SK-N-SH (cell line): Measurements from ENCODE around the gene CHCHD3. TPM values are rescaled to one million over a fixed set of nuclear protein-coding genes. Genes with fewer than 3 reads are reported as not detected.

Experiments
- CTCF ChIA-PET: fragments of 300-600, 350-600 bp; formaldehyde crosslinking; extraction: SDS; loops from one replicate; lab custom pipeline; 2021; lab: Yijun Ruan, JAX
- POLR2A ChIA-PET: fragments of 350-600 bp; sonication (Branson Sonifier 250); formaldehyde crosslinking; extraction: SDS; loops from one replicate; lab custom pipeline; 2020; ENCODE audit warnings: antibody characterized with exemption, inconsistent platforms; lab: Yijun Ruan, JAX
- DNase-seq: peaks from one replicate; pipeline ENCODE4 v3.0.0; 2012
- H2AFZ ChIP-seq: fragments of 200-600 bp; sonication (generic); 2 replicates; pipeline ENCODE4 v1.8.1; 2016; ENCODE audit warnings: antibody characterized with exemption, mild to moderate bottlenecking, low read depth
- H3F3A ChIP-seq: fragments of 200-600 bp; sonication (generic); replicated peaks from 2 replicates; pipeline ENCODE3; 2016; ENCODE audit warnings: antibody characterized with exemption, mild to moderate bottlenecking; ENCODE audit not compliant: insufficient read depth
- H3K27ac ChIP-seq, 2 experiments: fragments of 200-500 bp in 1 of 2; fragments of 200-600 bp in 1 of 2; sonication (Bioruptor generic) in 1 of 2; sonication (generic), shearing (Covaris generic) in 1 of 2; 2 replicates each; pipeline versions ENCODE4 v1.5.1 to v1.6.1; 2014 to 2016; ENCODE audit warnings: low read depth in 2 of 2, inconsistent platforms in 1 of 2, low read length in 1 of 2, mild to moderate bottlenecking in 1 of 2, mixed read lengths in 1 of 2
- H3K27me3 ChIP-seq: fragments of 200-600 bp; sonication (generic), shearing (Covaris generic); 2 replicates; pipeline ENCODE4 v1.6.1; 2016; ENCODE audit warnings: mixed run types; ENCODE audit not compliant: insufficient read depth
- H3K36me3 ChIP-seq, 2 experiments: fragments of 200-500 bp in 1 of 2; fragments of 200-600 bp in 1 of 2; sonication (Bioruptor generic) in 1 of 2; sonication (generic) in 1 of 2; replicated peaks in 1 of 2; 2 replicates each; pipeline versions ENCODE3 to v1.5.1; 2014 to 2016; ENCODE audit warnings: low read length in 1 of 2, mild to moderate bottlenecking in 1 of 2; ENCODE audit not compliant: insufficient read depth in 2 of 2, control insufficient read depth in 1 of 2
- H3K4me1 ChIP-seq, 2 experiments: fragments of 200-500 bp in 1 of 2; fragments of 200-600 bp in 1 of 2; sonication (Bioruptor generic) in 1 of 2; sonication (generic), shearing (Covaris generic) in 1 of 2; 2 replicates each; pipeline versions ENCODE4 v1.5.1 to v1.6.1; 2014 to 2016; ENCODE audit warnings: low read depth in 1 of 2, low read length in 1 of 2, mixed run types in 1 of 2; ENCODE audit not compliant: insufficient read depth in 2 of 2, control insufficient read depth in 1 of 2
- H3K4me2 ChIP-seq: fragments of 200-600 bp; sonication (generic), shearing (Covaris generic); 2 replicates; pipeline ENCODE4 v1.6.1; 2017; ENCODE audit warnings: mixed run types
- H3K4me3 ChIP-seq, 2 experiments: fragments of 200-500 bp in 1 of 2; fragments of 200-600 bp in 1 of 2; sonication (Bioruptor generic) in 1 of 2; sonication (generic), shearing (Covaris generic) in 1 of 2; 2 replicates each; pipeline versions ENCODE4 v1.5.1 to v1.8.1; 2014 to 2016; ENCODE audit warnings: low read depth in 2 of 2, inconsistent platforms in 1 of 2, low read length in 1 of 2, mild to moderate bottlenecking in 1 of 2, mixed read lengths in 1 of 2, moderate library complexity in 1 of 2
- H3K79me2 ChIP-seq: fragments of 200-600 bp; sonication (generic); 2 replicates; pipeline ENCODE4 v1.8.1; 2017; ENCODE audit warnings: mild to moderate bottlenecking; ENCODE audit not compliant: insufficient read depth
- H3K9ac ChIP-seq: fragments of 200-600 bp; sonication (generic); 2 replicates; pipeline ENCODE4 v1.6.1; 2017; ENCODE audit warnings: mixed run types
- H3K9me2 ChIP-seq: fragments of 200-600 bp; sonication (generic); 2 replicates; pipeline ENCODE4 v1.6.1; 2017; ENCODE audit warnings: mixed run types
- H3K9me3 ChIP-seq: fragments of 200-600 bp; sonication (generic); 2 replicates; pipeline ENCODE4 v1.6.1; 2017; ENCODE audit warnings: mixed run types, mild to moderate bottlenecking, moderate library complexity
- H4K20me1 ChIP-seq: fragments of 200-600 bp; sonication (generic); 2 replicates; pipeline ENCODE4 v1.6.1; 2017; ENCODE audit warnings: mild to moderate bottlenecking, mixed run types; ENCODE audit not compliant: insufficient read depth
- CHD2 ChIP-seq: fragments of 150-350 bp; IDR thresholded peaks from 2 replicates; pipeline ENCODE4 v1.6.1; 2018; ENCODE audit warnings: low read length; ENCODE audit not compliant: partially characterized antibody
- FOSL2 ChIP-seq: IDR thresholded peaks from 2 replicates; pipeline ENCODE4 v1.4.0; 2012; ENCODE audit warnings: low read depth, mild to moderate bottlenecking, moderate library complexity, borderline replicate concordance
- GABPA ChIP-seq: IDR thresholded peaks from 2 replicates; pipeline ENCODE4 v1.4.0; 2012; ENCODE audit warnings: low read depth, mild to moderate bottlenecking
- MEF2A ChIP-seq: IDR thresholded peaks from 2 replicates; pipeline ENCODE4 v1.4.0; 2012; ENCODE audit warnings: low read depth, borderline replicate concordance
- MXI1 ChIP-seq: IDR thresholded peaks from 2 replicates; pipeline ENCODE4 v1.6.1; 2012; ENCODE audit warnings: mild to moderate bottlenecking, low read depth, low read length, improper control_type of control experiment
- NFIC ChIP-seq: IDR thresholded peaks from 2 replicates; pipeline ENCODE4 v1.4.0; 2012; ENCODE audit warnings: borderline replicate concordance
- NRF1 ChIP-seq: IDR thresholded peaks from 2 replicates; pipeline ENCODE4 v1.6.1; 2012; ENCODE audit warnings: low read depth, mild to moderate bottlenecking, low read length
- PBX3 ChIP-seq: IDR thresholded peaks from 2 replicates; pipeline ENCODE4; 2012
- REST ChIP-seq: IDR thresholded peaks from 2 replicates; pipeline ENCODE4 v1.6.1; 2012; ENCODE audit warnings: mild to moderate bottlenecking, low read depth, low read length, moderate library complexity
- SIN3A ChIP-seq: IDR thresholded peaks from 2 replicates; pipeline ENCODE4 v1.6.1; 2012; ENCODE audit warnings: low read depth, mild to moderate bottlenecking, low read length, moderate library complexity, borderline replicate concordance
- SMC3 ChIP-seq: IDR thresholded peaks from 2 replicates; pipeline ENCODE4 v1.6.1; 2012; ENCODE audit warnings: low read depth, low read length, improper control_type of control experiment
- TAF1 ChIP-seq: IDR thresholded peaks from 2 replicates; pipeline ENCODE4 v1.6.1; 2012; ENCODE audit warnings: low read depth, mild to moderate bottlenecking, low read length, moderate library complexity, borderline replicate concordance
- TCF12 ChIP-seq: IDR thresholded peaks from 2 replicates; pipeline ENCODE4 v1.4.0; 2012
- TEAD4 ChIP-seq: IDR thresholded peaks from 2 replicates; pipeline ENCODE4 v1.4.0; 2012; ENCODE audit warnings: mild to moderate bottlenecking, borderline replicate concordance; ENCODE audit not compliant: insufficient read depth
- WGBS: methylation state at CpG from one replicate; pipeline ENCODE4 v1.1.6; 2017; ENCODE audit warnings: low lambda C conversion rate; 5-methylcytosine and 5-hydroxymethylcytosine counted together
- polyA plus RNA-seq, 3 experiments: library from polyadenylated mRNA; depleted of rRNA; stranded (reverse); fragments of >200 nt; gene quantifications; 2 replicates each; pipeline ENCODE4 v1.2.3, GENCODE V29; 2012
- TF ChIP-seq, protein P1 (sequence below): IDR thresholded peaks from 2 replicates; pipeline ENCODE4 v1.4.0; 2012; ENCODE audit warnings: low read depth, borderline replicate concordance
- TF ChIP-seq, protein P2 (sequence below): IDR thresholded peaks from 2 replicates; pipeline ENCODE4 v1.4.0; 2012; ENCODE audit warnings: low read depth

CHCHD3 gene
- polyA plus RNA-seq, 1 of the 3 experiments (the other 2 are of a cell fraction): 97.1 TPM

DNA sequence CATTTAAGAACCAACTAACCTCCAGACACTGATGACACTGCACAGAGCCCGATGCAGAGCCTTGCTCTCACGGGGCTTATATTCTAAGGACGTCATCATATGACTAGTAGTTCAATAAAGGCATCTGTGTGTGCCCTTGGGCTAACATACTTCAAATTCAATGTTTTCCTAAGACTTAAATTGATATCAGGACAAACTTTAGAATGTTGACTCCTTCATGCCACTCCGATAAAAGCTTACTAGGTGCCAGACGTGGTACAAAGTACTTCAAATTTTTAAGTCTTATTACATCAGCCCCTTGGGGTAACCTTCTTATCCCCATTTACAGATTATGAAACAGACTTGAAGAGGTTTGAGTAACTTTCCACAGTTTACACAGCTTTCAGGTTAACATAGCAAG lies 314.5 kb downstream of the CHCHD3 start:
- Histone ChIP-seq H3K4me2 (no peak overlapping the region), H3K27me3 (no peaks in the 10 kb centered on the region; the same call in 1 of the 2 replicates), H3K9ac (no peak overlapping the region), H3F3A (no peaks in the 10 kb centered on the region), H3K79me2 (no peaks in the 10 kb centered on the region), H3K36me3 (no peaks in the 10 kb centered on the region), H3K4me3 (no peak overlapping the region), H3K9me3 (0 out of 2 replicates have a peak, but pooled peaks cover 10% of the 10 kb centered on the region), H2AFZ (no peak overlapping the region), H4K20me1 (no peaks in the 10 kb centered on the region), H3K9me2 (no peaks in the 10 kb centered on the region), H3K27ac (no peak overlapping the region), H3K4me1 (no peaks in the 10 kb centered on the region)
- ChIA-PET POLR2A (interaction anchor here (1.0 kb wide), 1 partner anchor 10 kb away, joined by 3 read pairs; no protein-coding TSS in a partner anchor), CTCF (no interaction called here)
- TF ChIP-seq TEAD4 (no peak), NRF1 (no peak), GABPA (no peak), MXI1 (no peak), SMC3 (no peak), FOSL2 (no peak), TCF12 (no peak), MEF2A (no peak), PBX3 (no peak), SIN3A (no peak), NFIC (no peak), REST (no peak), TAF1 (no peak), CHD2 (no peak)
- TF ChIP-seq, protein P1, sequence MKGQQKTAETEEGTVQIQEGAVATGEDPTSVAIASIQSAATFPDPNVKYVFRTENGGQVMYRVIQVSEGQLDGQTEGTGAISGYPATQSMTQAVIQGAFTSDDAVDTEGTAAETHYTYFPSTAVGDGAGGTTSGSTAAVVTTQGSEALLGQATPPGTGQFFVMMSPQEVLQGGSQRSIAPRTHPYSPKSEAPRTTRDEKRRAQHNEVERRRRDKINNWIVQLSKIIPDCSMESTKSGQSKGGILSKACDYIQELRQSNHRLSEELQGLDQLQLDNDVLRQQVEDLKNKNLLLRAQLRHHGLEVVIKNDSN: no peak
- TF ChIP-seq, protein P2, sequence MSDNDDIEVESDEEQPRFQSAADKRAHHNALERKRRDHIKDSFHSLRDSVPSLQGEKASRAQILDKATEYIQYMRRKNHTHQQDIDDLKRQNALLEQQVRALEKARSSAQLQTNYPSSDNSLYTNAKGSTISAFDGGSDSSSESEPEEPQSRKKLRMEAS: no peak
- no peak for DNase-seq
- 51% methylated on average over 5 of the region's 5 CpGs for WGBS
